ENCODE results near the gene ARHGEF17. TPM values are rescaled to one million over a fixed set of nuclear protein-coding genes. Genes with fewer than 3 reads are reported as not detected.
A peak's percentile ranks its signal among the peaks of the same experiment; 100 is the strongest.

The ARHGEF17 gene
- polyA plus RNA-seq, 1 donor (not counting 4 experiments of a cell fraction or from before 2014, with no cell fraction given), result 5.1 TPM

GRCh38 chr11:73306977-73307322 lies 1.1 kb upstream of the ARHGEF17 start:
- Histone ChIP-seq H3K9me3 (ENCODE audit: control insufficient read depth, low read depth, low read length) (no peaks in the 10 kb centered on the region), H3K36me3 (ENCODE audit: control insufficient read depth in 2 of 2, extremely low read depth in 1 of 2, insufficient read depth in 2 of 2, low read length in 2 of 2) (no peaks in the 10 kb centered on the region), H3K4me1 (ENCODE audit: control insufficient read depth, extremely low read depth, insufficient read depth, low read length) (peaks cover 8% of the 10 kb centered on the region), H4K20me1 (ENCODE audit: control insufficient read depth, extremely low read depth, insufficient read depth, low read length) (no peaks in the 10 kb centered on the region), H2AFZ (ENCODE audit: control insufficient read depth, low read length) (peak overlapping the region; percentile 98), H3K9me1 (ENCODE audit: control insufficient read depth, extremely low read depth, insufficient read depth, low read length) (no peaks in the 10 kb centered on the region), H3K9ac (ENCODE audit: control insufficient read depth, extremely low read depth, insufficient read depth, low read length) (peak overlapping the region; percentile 73), H3K27me3 (ENCODE audit: control insufficient read depth, extremely low read depth, insufficient read depth, low read length) (no peaks in the 10 kb centered on the region), H3K79me2 (ENCODE audit: control insufficient read depth, insufficient read depth, low read length) (peaks cover 5% of the 10 kb centered on the region), H3K4me2 (ENCODE audit: control insufficient read depth, extremely low read depth, insufficient read depth, low read depth, low read length) (peak overlapping the region; percentile 96), H3K27ac (ENCODE audit: control insufficient read depth, insufficient read depth, low read length) (peak overlapping the region; percentile 47), H3K4me3 (ENCODE audit: control insufficient read depth in 2 of 3, extremely low read depth in 1 of 3, insufficient read depth in 2 of 3, low read depth in 1 of 3, low read length in 3 of 3) (peak overlapping the region; percentile 54 to 67 (median 63))
- no peak for TF ChIP-seq EZH2 (IDR thresholded peaks at IDR 0.05; ENCODE audit: low read length)
- no peak for TF ChIP-seq CTCF (optimal IDR thresholded peaks at IDR 0.05 in 1 of 3, IDR thresholded peaks at IDR 0.05 in 1 of 3, conservative IDR thresholded peaks at IDR 0.05 in 1 of 3; ENCODE audit: extremely low read depth in 1 of 3, insufficient read depth in 2 of 3, low read length in 3 of 3)
- no peak for DNase-seq (ENCODE audit: low read depth, low spot score)
- peak; percentile 64 for FAIRE-seq
- dilution Hi-C loops (cut with MboI; ENCODE audit: extremely low pct_ligation_motif_present, low sequenced_read_pairs), result no loop called here

- peak overlapping the region; percentile 54 to 76 (median 75) for H3K4me3 ChIP-seq (ENCODE audit: control insufficient read depth in 2 of 3, extremely low read depth in 1 of 3, insufficient read depth in 2 of 3, low read depth in 1 of 3, low read length in 3 of 3)
- FAIRE-seq, result no peak
These were observed 613 bp upstream of the ARHGEF17 start for GRCh38 chr11:73307323-73308002.

More at GRCh38 chr11:73307323-73308002, 613 bp upstream of the ARHGEF17 start:
- H3K27me3 ChIP-seq (ENCODE audit: control insufficient read depth, extremely low read depth, insufficient read depth, low read length), result no peaks in the 10 kb centered on the region
- peak overlapping the region; percentile 96 for H3K4me2 ChIP-seq (ENCODE audit: control insufficient read depth, extremely low read depth, insufficient read depth, low read depth, low read length)
- H3K36me3 ChIP-seq (ENCODE audit: control insufficient read depth in 2 of 2, extremely low read depth in 1 of 2, insufficient read depth in 2 of 2, low read length in 2 of 2), result no peaks in the 10 kb centered on the region
- TF ChIP-seq EZH2 (IDR thresholded peaks at IDR 0.05; ENCODE audit: low read length), result no peak
- peak; percentile 74 to 87 (median 78) for TF ChIP-seq CTCF (optimal IDR thresholded peaks at IDR 0.05 in 1 of 3, IDR thresholded peaks at IDR 0.05 in 1 of 3, conservative IDR thresholded peaks at IDR 0.05 in 1 of 3; ENCODE audit: extremely low read depth in 1 of 3, insufficient read depth in 2 of 3, low read length in 3 of 3)
- peak overlapping the region; percentile 61 for H3K27ac ChIP-seq (ENCODE audit: control insufficient read depth, insufficient read depth, low read length)
- DNase-seq (ENCODE audit: low read depth, low spot score), result peak; percentile 95
- H2AFZ ChIP-seq (ENCODE audit: control insufficient read depth, low read length), result peak overlapping the region; percentile 98
- peaks cover 5% of the 10 kb centered on the region for H3K79me2 ChIP-seq (ENCODE audit: control insufficient read depth, insufficient read depth, low read length)
- dilution Hi-C loops (cut with MboI; ENCODE audit: extremely low pct_ligation_motif_present, low sequenced_read_pairs), result no loop called here
- no peaks in the 10 kb centered on the region for H3K9me1 ChIP-seq (ENCODE audit: control insufficient read depth, extremely low read depth, insufficient read depth, low read length)
- H3K4me1 ChIP-seq (ENCODE audit: control insufficient read depth, extremely low read depth, insufficient read depth, low read length), result peaks cover 8% of the 10 kb centered on the region
- no peaks in the 10 kb centered on the region for H4K20me1 ChIP-seq (ENCODE audit: control insufficient read depth, extremely low read depth, insufficient read depth, low read length)
- H3K9me3 ChIP-seq (ENCODE audit: control insufficient read depth, low read depth, low read length), result no peaks in the 10 kb centered on the region
- peak overlapping the region; percentile 73 for H3K9ac ChIP-seq (ENCODE audit: control insufficient read depth, extremely low read depth, insufficient read depth, low read length)

Data from keratinocyte (primary cell).